Stimulated activated naive B cell treated with anti-CD40 and anti-IgM and Interleukin-4, amounts not matched to agents 10 μg/mL and 1 μg/mL and 100 μg/mL, for 72 hours (primary cell): ENCODE results near the gene ABHD17B.

Experiments
- ATAC-seq, 2 donors: fragments of 150-1000 bp; cut with Tn5 transposase; replicated peaks; 2 replicates each; pipeline ENCODE4 v1.10.0; 2021; ENCODE audit warnings: moderate library complexity in 1 of 2
- DNase-seq: peaks from one replicate; pipeline ENCODE4 v3.0.0; 2021
- H3K27ac Mint-ChIP-seq: one replicate; pipeline ENCODE4 v1.8.0; 2022; ENCODE audit warnings: mild to moderate bottlenecking, mixed read lengths
- H3K27me3 Mint-ChIP-seq, 2 donors: one replicate each; pipeline ENCODE4 v1.8.0; 2022; ENCODE audit warnings: mixed read lengths in 2 of 2
- H3K36me3 Mint-ChIP-seq, 2 donors: one replicate each; pipeline ENCODE4 v1.8.0; 2022; ENCODE audit warnings: mixed read lengths in 2 of 2, mild to moderate bottlenecking in 1 of 2
- H3K4me1 Mint-ChIP-seq, 2 donors: one replicate each; pipeline ENCODE4 v1.8.0; 2022; ENCODE audit warnings: mixed read lengths in 2 of 2, mild to moderate bottlenecking in 1 of 2
- H3K4me3 Mint-ChIP-seq, 2 donors: one replicate each; pipeline ENCODE4 v1.8.0; 2022; ENCODE audit warnings: mild to moderate bottlenecking in 2 of 2, mixed read lengths in 2 of 2, moderate library complexity in 1 of 2
- H3K9me3 Mint-ChIP-seq, 2 donors: one replicate each; pipeline ENCODE4 v1.8.0; 2022; ENCODE audit warnings: mixed read lengths in 2 of 2, mild to moderate bottlenecking in 1 of 2

The ABHD17B gene

GRCh38 chr9:71878327-71879274 is 32.4 kb downstream of the ABHD17B start:
- H3K9me3 Mint-ChIP-seq, result peaks cover 20 to 24% of the 10 kb centered on the region in 2 donors
- DNase-seq (no peak), ATAC-seq (no peak)
- peaks cover 47 to 66% of the 10 kb centered on the region in 2 donors for H3K36me3 Mint-ChIP-seq
- H3K4me1 Mint-ChIP-seq, result peaks cover 14 to 22% of the 10 kb centered on the region in 2 donors
- H3K27me3 Mint-ChIP-seq, result no peaks in the 10 kb centered on the region
- no peak overlapping the region for H3K4me3 Mint-ChIP-seq
- no peak overlapping the region for H3K27ac Mint-ChIP-seq

- peaks cover 30 to 49% of the 10 kb centered on the region in 2 donors for H3K36me3 Mint-ChIP-seq
- DNase-seq (no peak), ATAC-seq (no peak)
- H3K4me3 Mint-ChIP-seq, result no peak overlapping the region
- H3K9me3 Mint-ChIP-seq, result peaks cover 20 to 21% of the 10 kb centered on the region in 2 donors
- H3K27me3 Mint-ChIP-seq, result no peaks in the 10 kb centered on the region
- H3K4me1 Mint-ChIP-seq, result peaks cover 14 to 24% of the 10 kb centered on the region in 2 donors
- no peak overlapping the region for H3K27ac Mint-ChIP-seq
Measured at GRCh38 chr9:71876829-71877228, 34.2 kb downstream of the ABHD17B start.

GRCh38 chr9:71876106-71876505 is 34.9 kb downstream of the ABHD17B start:
- ATAC-seq (no peak), DNase-seq (no peak)
- Mint-ChIP-seq H3K27ac (no peak overlapping the region), H3K4me3 (no peak overlapping the region), H3K36me3 (peaks cover 23 to 42% of the 10 kb centered on the region in 2 donors), H3K9me3 (peaks cover 15 to 19% of the 10 kb centered on the region in 2 donors), H3K4me1 (peaks cover 13 to 23% of the 10 kb centered on the region in 2 donors), H3K27me3 (no peaks in the 10 kb centered on the region)

- ATAC-seq, result no peak
- Mint-ChIP-seq H3K9me3 (peaks cover 11 to 15% of the 10 kb centered on the region in 2 donors), H3K36me3 (peaks cover 22 to 37% of the 10 kb centered on the region in 2 donors), H3K4me1 (peaks cover 10 to 18% of the 10 kb centered on the region in 2 donors), H3K27me3 (no peaks in the 10 kb centered on the region), H3K4me3 (no peak overlapping the region), H3K27ac (no peak overlapping the region)
- DNase-seq, result no peak
Measured at GRCh38 chr9:71875345-71875744, 35.6 kb downstream of the ABHD17B start.

- no peak overlapping the region for H3K27ac Mint-ChIP-seq
- no peak overlapping the region for H3K4me3 Mint-ChIP-seq
- H3K4me1 Mint-ChIP-seq, result peaks cover 7 to 27% of the 10 kb centered on the region in 2 donors
- peaks cover 30 to 31% of the 10 kb centered on the region in 2 donors for H3K36me3 Mint-ChIP-seq
- H3K27me3 Mint-ChIP-seq, result no peaks in the 10 kb centered on the region
- ATAC-seq (no peak), DNase-seq (no peak)
- H3K9me3 Mint-ChIP-seq, result peaks cover 9 to 11% of the 10 kb centered on the region in 2 donors
Measured at GRCh38 chr9:71863631-71864030, 47.4 kb downstream of the ABHD17B start.

GRCh38 chr9:71861618-71862017 is 49.4 kb downstream of the ABHD17B start:
- H3K36me3 Mint-ChIP-seq, result peaks cover 25 to 30% of the 10 kb centered on the region in 2 donors

GRCh38 chr9:71859939-71860338 is 51.1 kb downstream of the ABHD17B start:
- peaks cover 10 to 30% of the 10 kb centered on the region in 2 donors for H3K4me1 Mint-ChIP-seq
- peaks cover 22 to 28% of the 10 kb centered on the region in 2 donors for H3K36me3 Mint-ChIP-seq
- no peak for ATAC-seq
- H3K9me3 Mint-ChIP-seq, result peaks cover 11 to 15% of the 10 kb centered on the region in 2 donors
- H3K27me3 Mint-ChIP-seq, result no peaks in the 10 kb centered on the region
- no peak for DNase-seq
- H3K27ac Mint-ChIP-seq, result no peak overlapping the region
- H3K4me3 Mint-ChIP-seq, result no peak overlapping the region

More at GRCh38 chr9:71861618-71862017, 49.4 kb downstream of the ABHD17B start:
- H3K27me3 Mint-ChIP-seq, result no peaks in the 10 kb centered on the region
- H3K4me1 Mint-ChIP-seq, result peaks cover 10 to 30% of the 10 kb centered on the region in 2 donors
- ATAC-seq (peak; percentile 82 to 88), DNase-seq (no peak)
- peaks cover 11 to 15% of the 10 kb centered on the region in 2 donors for H3K9me3 Mint-ChIP-seq
- H3K4me3 Mint-ChIP-seq, result peak overlapping the region in 1 of 2 donors; percentile 12
- H3K27ac Mint-ChIP-seq, result peak overlapping the region; percentile 83

- Mint-ChIP-seq H3K36me3 (peaks cover 19 to 23% of the 10 kb centered on the region in 2 donors), H3K4me3 (no peak overlapping the region), H3K9me3 (peaks cover 11 to 15% of the 10 kb centered on the region in 2 donors), H3K27me3 (no peaks in the 10 kb centered on the region), H3K4me1 (peaks cover 7 to 24% of the 10 kb centered on the region in 2 donors), H3K27ac (peak overlapping the region; percentile 57)
- DNase-seq, result no peak
- peak; percentile 72 to 83 for ATAC-seq
Measured at GRCh38 chr9:71858812-71859211, 52.2 kb downstream of the ABHD17B start.

GRCh38 chr9:71858102-71858798 is 52.7 kb downstream of the ABHD17B start:
- no peaks in the 10 kb centered on the region for H3K27me3 Mint-ChIP-seq
- peaks cover 11 to 15% of the 10 kb centered on the region in 2 donors for H3K9me3 Mint-ChIP-seq
- ATAC-seq, result no peak
- peak overlapping the region; percentile 57 for H3K27ac Mint-ChIP-seq
- DNase-seq, result no peak
- H3K36me3 Mint-ChIP-seq, result peaks cover 17 to 23% of the 10 kb centered on the region in 2 donors
- H3K4me3 Mint-ChIP-seq, result no peak overlapping the region
- H3K4me1 Mint-ChIP-seq, result peaks cover 7 to 24% of the 10 kb centered on the region in 2 donors

GRCh38 chr9:71857159-71857558 is 53.8 kb downstream of the ABHD17B start:
- Mint-ChIP-seq H3K36me3 (peaks cover 15 to 19% of the 10 kb centered on the region in 2 donors), H3K9me3 (peaks cover 11 to 15% of the 10 kb centered on the region in 2 donors), H3K27me3 (no peaks in the 10 kb centered on the region), H3K4me3 (no peak overlapping the region), H3K4me1 (peaks cover 7 to 24% of the 10 kb centered on the region in 2 donors), H3K27ac (no peak overlapping the region)
- ATAC-seq, result no peak
- no peak for DNase-seq

GRCh38 chr9:71854811-71855210 is 56.2 kb downstream of the ABHD17B start:
- H3K4me1 Mint-ChIP-seq, result peaks cover 5 to 7% of the 10 kb centered on the region in 2 donors
- peaks cover 9 to 10% of the 10 kb centered on the region in 2 donors for H3K36me3 Mint-ChIP-seq
- DNase-seq (no peak), ATAC-seq (no peak)
- H3K9me3 Mint-ChIP-seq, result peaks cover 4 to 9% of the 10 kb centered on the region in 2 donors
- no peak overlapping the region for H3K4me3 Mint-ChIP-seq
- H3K27ac Mint-ChIP-seq, result peak overlapping the region; percentile 47
- no peaks in the 10 kb centered on the region for H3K27me3 Mint-ChIP-seq

- H3K27me3 Mint-ChIP-seq, result no peaks in the 10 kb centered on the region
- H3K36me3 Mint-ChIP-seq, result peaks cover 7% of the 10 kb centered on the region in 2 donors
Measured at GRCh38 chr9:71853084-71853483, 57.9 kb downstream of the ABHD17B start.

GRCh38 chr9:71850996-71851395 is 60.0 kb downstream of the ABHD17B start:
- peaks cover 7% of the 10 kb centered on the region in 2 donors for H3K36me3 Mint-ChIP-seq
- ATAC-seq, result no peak
- H3K4me1 Mint-ChIP-seq, result peaks cover 0 to 2% of the 10 kb centered on the region in 2 donors

More at GRCh38 chr9:71853084-71853483, 57.9 kb downstream of the ABHD17B start:
- ATAC-seq, result no peak
- Mint-ChIP-seq H3K4me3 (no peak overlapping the region), H3K4me1 (no peaks in the 10 kb centered on the region), H3K27ac (no peak overlapping the region), H3K9me3 (peaks cover 3 to 5% of the 10 kb centered on the region in 2 donors)
- no peak for DNase-seq

GRCh38 chr9:71847892-71848291 is 63.1 kb downstream of the ABHD17B start:
- no peaks in the 10 kb centered on the region for H3K27me3 Mint-ChIP-seq
- no peak overlapping the region for H3K4me3 Mint-ChIP-seq
- H3K9me3 Mint-ChIP-seq, result peaks cover 3% of the 10 kb centered on the region in 2 donors
- H3K27ac Mint-ChIP-seq, result no peak overlapping the region
- peaks cover 0 to 2% of the 10 kb centered on the region in 2 donors for H3K4me1 Mint-ChIP-seq
- ATAC-seq, result no peak
- DNase-seq, result no peak
- peaks cover 3 to 4% of the 10 kb centered on the region in 2 donors for H3K36me3 Mint-ChIP-seq

More at GRCh38 chr9:71850996-71851395, 60.0 kb downstream of the ABHD17B start:
- no peak for DNase-seq
- Mint-ChIP-seq H3K27me3 (no peaks in the 10 kb centered on the region), H3K4me3 (no peak overlapping the region), H3K27ac (no peak overlapping the region), H3K9me3 (peaks cover 3% of the 10 kb centered on the region in 2 donors)
